Tibial nerve (tissue), 3 donors: ENCODE data around the gene MTX2.

Experiments used
- POLR2A ChIP-seq, 2 donors: fragments of 450-650 bp; IDR thresholded peaks; one replicate each; pipeline ENCODE4 v1.6.1; 2017; ENCODE audit warnings: antibody characterized with exemption in 2 of 2, mild to moderate bottlenecking in 2 of 2, moderate library complexity in 2 of 2
- TF ChIP-seq, protein P1 (sequence below), 5 experiments: fragments of 200-600 bp in 3 of 5; fragments of 450-650 bp in 2 of 5; sonication (generic) in 3 of 5; IDR thresholded peaks; one replicate each; pipeline ENCODE4 v1.5.1; 2016 to 2019; ENCODE audit warnings: antibody characterized with exemption in 5 of 5, mild to moderate bottlenecking in 3 of 5, moderate library complexity in 2 of 5

DNA sequence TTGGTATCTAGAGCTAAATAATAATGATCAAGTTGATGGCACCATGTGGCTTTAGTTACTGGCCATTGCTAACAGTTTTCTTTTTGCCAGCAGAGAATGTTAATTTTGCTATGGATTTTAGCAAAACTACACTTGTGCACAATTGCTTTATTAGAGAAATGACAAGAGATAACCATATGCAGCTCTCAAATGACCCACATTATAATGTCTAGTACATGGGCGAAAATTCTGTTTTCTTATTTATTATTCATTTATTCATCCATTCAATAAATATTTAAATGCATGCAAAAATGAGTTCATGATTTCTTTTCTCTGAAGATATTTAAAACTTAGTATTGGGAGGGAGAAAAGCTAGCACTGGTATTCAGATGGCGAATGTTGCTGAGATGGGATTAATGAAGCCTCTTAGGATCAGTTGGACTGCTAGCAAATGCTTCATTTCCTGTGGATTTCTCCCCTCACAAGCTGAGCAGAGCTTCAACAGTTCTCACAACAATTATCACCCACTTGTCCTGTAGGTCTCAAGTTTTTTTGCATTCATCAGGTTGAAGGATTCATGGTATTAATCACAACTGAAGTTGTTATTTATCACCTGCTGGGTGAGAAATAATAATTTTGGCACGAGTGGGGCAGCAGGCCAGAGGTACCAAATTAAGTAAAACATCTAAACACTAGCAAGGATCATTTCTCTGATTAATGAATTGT lies 95.2 kb downstream of the MTX2 start:
- TF ChIP-seq POLR2A (IDR thresholded peaks at IDR 0.05), result no peak
- TF ChIP-seq, protein P1, sequence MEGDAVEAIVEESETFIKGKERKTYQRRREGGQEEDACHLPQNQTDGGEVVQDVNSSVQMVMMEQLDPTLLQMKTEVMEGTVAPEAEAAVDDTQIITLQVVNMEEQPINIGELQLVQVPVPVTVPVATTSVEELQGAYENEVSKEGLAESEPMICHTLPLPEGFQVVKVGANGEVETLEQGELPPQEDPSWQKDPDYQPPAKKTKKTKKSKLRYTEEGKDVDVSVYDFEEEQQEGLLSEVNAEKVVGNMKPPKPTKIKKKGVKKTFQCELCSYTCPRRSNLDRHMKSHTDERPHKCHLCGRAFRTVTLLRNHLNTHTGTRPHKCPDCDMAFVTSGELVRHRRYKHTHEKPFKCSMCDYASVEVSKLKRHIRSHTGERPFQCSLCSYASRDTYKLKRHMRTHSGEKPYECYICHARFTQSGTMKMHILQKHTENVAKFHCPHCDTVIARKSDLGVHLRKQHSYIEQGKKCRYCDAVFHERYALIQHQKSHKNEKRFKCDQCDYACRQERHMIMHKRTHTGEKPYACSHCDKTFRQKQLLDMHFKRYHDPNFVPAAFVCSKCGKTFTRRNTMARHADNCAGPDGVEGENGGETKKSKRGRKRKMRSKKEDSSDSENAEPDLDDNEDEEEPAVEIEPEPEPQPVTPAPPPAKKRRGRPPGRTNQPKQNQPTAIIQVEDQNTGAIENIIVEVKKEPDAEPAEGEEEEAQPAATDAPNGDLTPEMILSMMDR (IDR thresholded peaks at IDR 0.05), result no peak
